Activated CD4-positive, alpha-beta memory T cell treated with anti-CD3 and anti-CD28 coated beads, Interleukin-2, amount 10 ng/mL, durations not matched to agents 7 days and 5 days (primary cell): Measurements from ENCODE around the gene ZNF865. TPM values are rescaled to one million over a fixed set of nuclear protein-coding genes. Genes with fewer than 3 reads are reported as not detected.

Source experiments
- CTCF ChIA-PET: fragments of 350-600 bp; sonication (Branson Sonifier 250); formaldehyde crosslinking; loops from one replicate; lab custom pipeline; 2021; ENCODE audit warnings: antibody characterized with exemption, inconsistent platforms; lab: Charles Lee
- POLR2A ChIA-PET: fragments of 350-600 bp; sonication (Branson Sonifier 250); formaldehyde crosslinking; loops from one replicate; lab custom pipeline; 2021; ENCODE audit warnings: antibody characterized with exemption; lab: Charles Lee
- DNase-seq: peaks from one replicate; pipeline ENCODE4 v3.0.0-alpha.2; 2020
- H3K27ac Mint-ChIP-seq: one replicate; pipeline ENCODE4 v1.8.0; 2021; ENCODE audit warnings: mild to moderate bottlenecking, mixed read lengths
- H3K27me3 Mint-ChIP-seq: one replicate; pipeline ENCODE4 v1.8.0; 2021; ENCODE audit warnings: mixed read lengths
- H3K36me3 Mint-ChIP-seq: one replicate; pipeline ENCODE4 v1.8.0; 2021; ENCODE audit warnings: low read depth, mixed read lengths
- H3K4me1 Mint-ChIP-seq: one replicate; pipeline ENCODE4 v1.8.0; 2021; ENCODE audit warnings: mixed read lengths
- H3K4me3 Mint-ChIP-seq: one replicate; pipeline ENCODE4 v1.8.0; 2021; ENCODE audit warnings: mild to moderate bottlenecking, mixed read lengths
- H3K9me3 Mint-ChIP-seq: one replicate; pipeline ENCODE4 v1.8.0; 2021; ENCODE audit warnings: mixed read lengths
- total RNA-seq, 2 experiments: library from RNA; stranded (reverse); gene quantifications; one replicate each; pipeline ENCODE4 v1.2.3, GENCODE V29; 2021

ZNF865 gene
- total RNA-seq, 2 experiments from 2014 or later = 15.3 to 15.4 TPM

- peak overlapping the region; percentile 94 for H3K27ac Mint-ChIP-seq
- H3K4me1 Mint-ChIP-seq = peaks cover 51% of the 10 kb centered on the region
- peak overlapping the region; percentile 86 for H3K4me3 Mint-ChIP-seq
- peaks cover 18% of the 10 kb centered on the region for H3K36me3 Mint-ChIP-seq
- H3K9me3 Mint-ChIP-seq = no peaks in the 10 kb centered on the region
- ChIA-PET CTCF (interaction anchor here (1.1 to 3.1 kb wide), 3 partner anchors 8 to 9 kb away, joined by 5 to 11 read pairs (median 6); no protein-coding TSS in a partner anchor), POLR2A (interaction anchor here (0.9 to 2.5 kb wide), 4 partner anchors 9 to 12 kb away, joined by 3 to 12 read pairs (median 5); no protein-coding TSS in a partner anchor)
- no peaks in the 10 kb centered on the region for H3K27me3 Mint-ChIP-seq
- no peak for DNase-seq
Observed at GRCh38 chr19:55644842-55645511, 39.5 kb downstream of the ZNF865 start.

DNA sequence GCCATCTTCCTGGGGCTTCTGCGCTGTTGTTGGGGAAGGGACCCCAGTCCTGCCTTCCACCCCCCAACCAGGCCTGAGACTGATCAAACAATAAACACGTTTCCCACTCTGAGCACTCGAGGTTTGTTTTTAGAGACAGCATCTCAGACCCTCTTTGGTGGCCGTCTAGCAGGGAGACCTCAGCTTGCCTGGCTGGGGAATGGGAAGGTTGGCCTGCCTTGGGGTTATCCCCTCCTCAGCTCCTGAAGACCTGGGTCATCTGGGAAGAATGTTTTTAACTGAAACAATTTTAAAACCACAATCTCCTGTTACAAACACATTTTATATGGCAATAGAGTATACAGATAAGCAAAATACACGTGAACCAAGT is 40.0 kb downstream of the ZNF865 start:
- ChIA-PET CTCF (interaction anchor here (0.6 to 1.5 kb wide), 2 partner anchors 9 to 18 kb away, joined by 3 to 6 read pairs; no protein-coding TSS in a partner anchor), POLR2A (interaction anchor here (1.6 kb wide), 1 partner anchor 9 kb away, joined by 5 read pairs; no protein-coding TSS in a partner anchor)
- H3K9me3 Mint-ChIP-seq = no peaks in the 10 kb centered on the region
- DNase-seq = no peak
- H3K36me3 Mint-ChIP-seq = peaks cover 18% of the 10 kb centered on the region
- peaks cover 46% of the 10 kb centered on the region for H3K4me1 Mint-ChIP-seq
- no peak overlapping the region for H3K4me3 Mint-ChIP-seq
- no peaks in the 10 kb centered on the region for H3K27me3 Mint-ChIP-seq
- no peak overlapping the region for H3K27ac Mint-ChIP-seq

DNA sequence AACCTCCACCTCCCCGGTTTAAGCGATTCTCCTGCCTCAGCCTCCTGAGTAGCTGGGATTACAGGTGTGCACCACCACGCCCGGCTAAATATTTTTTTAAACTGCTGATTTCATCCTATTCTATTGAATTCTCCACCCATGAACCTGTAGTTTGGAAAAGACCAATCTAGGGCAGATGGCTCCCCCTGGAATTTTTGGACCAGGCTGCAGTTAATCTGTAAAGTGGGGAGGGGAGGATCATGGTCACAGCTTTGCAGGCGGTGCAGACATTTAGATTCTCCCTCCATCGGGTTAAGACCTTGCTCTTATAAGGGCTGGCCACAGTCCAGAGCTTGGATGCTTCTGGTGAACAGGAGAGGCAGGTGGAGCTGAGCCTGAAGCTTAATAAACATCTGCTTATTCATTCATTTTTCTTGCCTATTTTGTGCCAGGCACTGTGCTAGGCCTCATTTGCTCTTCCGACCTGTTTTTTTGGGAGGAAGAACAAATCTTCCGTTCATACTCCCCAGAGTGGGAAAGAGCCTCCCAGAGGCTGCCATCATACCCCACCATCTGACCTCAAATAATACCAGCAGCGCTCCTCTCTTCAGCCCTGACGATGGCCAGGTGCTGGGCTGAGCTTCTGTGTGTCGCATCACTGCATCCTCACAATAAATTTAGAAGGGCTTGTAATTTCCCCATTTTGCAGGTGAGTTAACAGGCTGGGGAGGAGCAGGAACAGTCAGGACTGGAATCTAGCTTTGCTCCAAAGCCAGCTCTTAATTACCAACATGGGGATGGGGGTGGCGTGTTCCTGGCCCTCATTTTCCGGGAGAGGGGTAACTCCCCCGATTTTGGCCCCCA is 41.7 kb downstream of the ZNF865 start:
- H3K36me3 Mint-ChIP-seq = peaks cover 18% of the 10 kb centered on the region
- H3K4me1 Mint-ChIP-seq = peaks cover 41% of the 10 kb centered on the region
- H3K27me3 Mint-ChIP-seq = no peaks in the 10 kb centered on the region
- ChIA-PET CTCF (interaction anchor here (1.5 to 2.4 kb wide), 4 partner anchors 8 to 143 kb away, joined by 4 to 19 read pairs (median 6); no protein-coding TSS in a partner anchor), POLR2A (interaction anchor here (1.1 to 1.9 kb wide), 5 partner anchors 9 to 14 kb away, joined by 3 to 6 read pairs (median 3); no protein-coding TSS in a partner anchor)
- peak overlapping the region; percentile 48 for H3K4me3 Mint-ChIP-seq
- no peak for DNase-seq
- H3K9me3 Mint-ChIP-seq = no peaks in the 10 kb centered on the region
- peak overlapping the region; percentile 26 for H3K27ac Mint-ChIP-seq

- Mint-ChIP-seq H3K27me3 (no peaks in the 10 kb centered on the region), H3K36me3 (peaks cover 17% of the 10 kb centered on the region), H3K9me3 (no peaks in the 10 kb centered on the region), H3K27ac (peak within 1 kb of the TSS; percentile 26), H3K4me1 (peaks cover 39% of the 10 kb centered on the region), H3K4me3 (peak within 1 kb of the TSS; percentile 48)
- ChIA-PET CTCF (interaction anchor here (1.5 to 2.4 kb wide), 4 partner anchors 9 to 144 kb away, joined by 4 to 19 read pairs (median 6); no protein-coding TSS in a partner anchor), POLR2A (interaction anchor here (1.0 to 1.9 kb wide), 8 partner anchors 9 to 24 kb away, joined by 3 to 7 read pairs (median 4); partner anchors contain the start of gene ZNF784)
- peak; percentile 30 for DNase-seq
Observed at GRCh38 chr19:55647732-55648584, 42.5 kb downstream of the ZNF865 start, which contains the start of gene CCDC106. Gene CCDC106, plus strand, starts transcription at chr19:55648212. Its CDS starts 835 bp downstream, at chr19:55649047.

DNA sequence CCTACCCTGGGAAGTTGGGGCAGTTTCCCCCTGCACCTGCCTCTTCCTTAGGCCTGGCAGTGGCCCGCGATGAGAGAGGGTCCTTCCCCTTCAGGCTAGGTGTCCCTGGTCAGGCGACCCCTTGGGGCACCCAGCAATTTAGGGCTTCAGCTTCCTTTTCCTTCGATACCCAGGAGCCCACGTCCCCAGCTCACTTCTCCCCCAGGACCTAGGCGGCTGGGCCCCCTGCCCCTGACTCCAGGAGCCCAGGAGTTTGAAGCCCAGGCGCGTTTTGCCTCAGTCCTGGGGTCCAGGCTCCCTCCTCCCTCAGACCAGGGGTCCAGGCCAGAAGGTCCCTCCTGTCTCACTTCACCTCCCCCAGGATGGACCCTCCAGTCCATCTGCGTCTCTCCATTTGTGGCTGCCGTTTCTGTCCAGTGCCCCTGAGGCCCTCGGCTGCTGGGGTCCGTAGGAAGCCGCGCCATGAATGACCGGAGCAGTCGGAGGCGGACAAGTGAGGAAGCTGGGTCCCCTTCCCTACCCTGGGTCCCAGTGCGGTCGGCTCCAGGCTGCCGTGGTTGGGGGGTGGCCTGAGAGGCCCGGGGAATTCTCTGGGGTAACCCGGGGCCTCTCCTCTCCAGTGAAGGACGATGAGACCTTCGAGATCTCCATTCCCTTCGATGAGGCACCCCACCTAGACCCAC is 43.3 kb downstream of the ZNF865 start:
- peak overlapping the region; percentile 43 for H3K4me3 Mint-ChIP-seq
- POLR2A ChIA-PET = interaction anchor here (1.0 to 1.7 kb wide), 5 partner anchors 8 to 50 kb away, joined by 3 to 7 read pairs (median 4); partner anchors contain the start of genes FIZ1 and ZNF784
- H3K36me3 Mint-ChIP-seq = peaks cover 12% of the 10 kb centered on the region
- no peaks in the 10 kb centered on the region for H3K9me3 Mint-ChIP-seq
- H3K27me3 Mint-ChIP-seq = no peaks in the 10 kb centered on the region
- peaks cover 36% of the 10 kb centered on the region for H3K4me1 Mint-ChIP-seq
- no peak for DNase-seq
- H3K27ac Mint-ChIP-seq = no peak overlapping the region
- CTCF ChIA-PET = interaction anchor here (2.4 kb wide), 1 partner anchor 15 kb away, joined by 19 read pairs; no protein-coding TSS in a partner anchor

- Mint-ChIP-seq H3K36me3 (peaks cover 12% of the 10 kb centered on the region), H3K27ac (no peak overlapping the region), H3K27me3 (no peaks in the 10 kb centered on the region), H3K9me3 (no peaks in the 10 kb centered on the region), H3K4me1 (peaks cover 29% of the 10 kb centered on the region), H3K4me3 (peak overlapping the region; percentile 49)
- ChIA-PET POLR2A (interaction anchor here (1.7 kb wide), 3 partner anchors 11 to 50 kb away, joined by 4 to 7 read pairs (median 4); partner anchors contain the start of gene FIZ1), CTCF (no interaction called here)
- DNase-seq = no peak
Observed at GRCh38 chr19:55649268-55650125, 44.0 kb downstream of the ZNF865 start.

GRCh38 chr19:55650126-55650557 is 44.7 kb downstream of the ZNF865 start:
- no peak for DNase-seq
- ChIA-PET CTCF (no interaction called here), POLR2A (interaction anchor here (1.7 kb wide), 1 partner anchor 51 kb away, joined by 4 read pairs; the partner anchor contains the start of gene FIZ1)
- H3K36me3 Mint-ChIP-seq = peaks cover 12% of the 10 kb centered on the region
- H3K4me3 Mint-ChIP-seq = no peak overlapping the region
- H3K4me1 Mint-ChIP-seq = peaks cover 26% of the 10 kb centered on the region
- H3K27me3 Mint-ChIP-seq = no peaks in the 10 kb centered on the region
- no peak overlapping the region for H3K27ac Mint-ChIP-seq
- H3K9me3 Mint-ChIP-seq = no peaks in the 10 kb centered on the region

- no peaks in the 10 kb centered on the region for H3K27me3 Mint-ChIP-seq
- ChIA-PET POLR2A (no interaction called here), CTCF (no interaction called here)
- H3K9me3 Mint-ChIP-seq = no peaks in the 10 kb centered on the region
- H3K27ac Mint-ChIP-seq = no peak overlapping the region
- no peak for DNase-seq
- H3K4me1 Mint-ChIP-seq = peaks cover 22% of the 10 kb centered on the region
- H3K4me3 Mint-ChIP-seq = no peak overlapping the region
- H3K36me3 Mint-ChIP-seq = peaks cover 12% of the 10 kb centered on the region
Observed at GRCh38 chr19:55650602-55651230, 45.3 kb downstream of the ZNF865 start.

- ChIA-PET CTCF (no interaction called here), POLR2A (no interaction called here)
- Mint-ChIP-seq H3K27me3 (no peaks in the 10 kb centered on the region), H3K4me3 (no peak overlapping the region), H3K4me1 (peaks cover 27% of the 10 kb centered on the region), H3K27ac (no peak overlapping the region), H3K9me3 (no peaks in the 10 kb centered on the region), H3K36me3 (peaks cover 16% of the 10 kb centered on the region)
- DNase-seq = no peak
Observed at GRCh38 chr19:55651236-55651635, 45.8 kb downstream of the ZNF865 start.

GRCh38 chr19:55652311-55653128 is 47.1 kb downstream of the ZNF865 start:
- no peak overlapping the region for H3K27ac Mint-ChIP-seq
- H3K27me3 Mint-ChIP-seq = no peaks in the 10 kb centered on the region
- ChIA-PET CTCF (interaction anchor here (0.7 to 3.0 kb wide), 11 partner anchors 8 to 572 kb away, joined by 3 to 25 read pairs (median 4); partner anchors contain the start of genes FIZ1, ZNF524, ZNF581 and ZNF865), POLR2A (interaction anchor here (0.6 to 2.5 kb wide), 3 partner anchors 10 to 21 kb away, joined by 3 to 23 read pairs (median 3); partner anchors contain the start of gene ZNF581)
- no peak for DNase-seq
- H3K4me3 Mint-ChIP-seq = peak overlapping the region; percentile 24
- peaks cover 22% of the 10 kb centered on the region for H3K36me3 Mint-ChIP-seq
- H3K4me1 Mint-ChIP-seq = peaks cover 35% of the 10 kb centered on the region
- no peaks in the 10 kb centered on the region for H3K9me3 Mint-ChIP-seq
